UCSD-AML1 (cell line): ENCODE measurements around the gene TBPL1.
"Not testable (repeated sequence)": the region's sequence is repeated elsewhere in the genome, so short reads cannot be mapped to it uniquely, and the experiment has no call there.

Experiments used
- DNase-seq: peaks from one replicate; lab custom pipeline; 2025; ENCODE audit not compliant: unreplicated experiment; lab: John Stamatoyannopoulos, UW

The TBPL1 gene

DNA sequence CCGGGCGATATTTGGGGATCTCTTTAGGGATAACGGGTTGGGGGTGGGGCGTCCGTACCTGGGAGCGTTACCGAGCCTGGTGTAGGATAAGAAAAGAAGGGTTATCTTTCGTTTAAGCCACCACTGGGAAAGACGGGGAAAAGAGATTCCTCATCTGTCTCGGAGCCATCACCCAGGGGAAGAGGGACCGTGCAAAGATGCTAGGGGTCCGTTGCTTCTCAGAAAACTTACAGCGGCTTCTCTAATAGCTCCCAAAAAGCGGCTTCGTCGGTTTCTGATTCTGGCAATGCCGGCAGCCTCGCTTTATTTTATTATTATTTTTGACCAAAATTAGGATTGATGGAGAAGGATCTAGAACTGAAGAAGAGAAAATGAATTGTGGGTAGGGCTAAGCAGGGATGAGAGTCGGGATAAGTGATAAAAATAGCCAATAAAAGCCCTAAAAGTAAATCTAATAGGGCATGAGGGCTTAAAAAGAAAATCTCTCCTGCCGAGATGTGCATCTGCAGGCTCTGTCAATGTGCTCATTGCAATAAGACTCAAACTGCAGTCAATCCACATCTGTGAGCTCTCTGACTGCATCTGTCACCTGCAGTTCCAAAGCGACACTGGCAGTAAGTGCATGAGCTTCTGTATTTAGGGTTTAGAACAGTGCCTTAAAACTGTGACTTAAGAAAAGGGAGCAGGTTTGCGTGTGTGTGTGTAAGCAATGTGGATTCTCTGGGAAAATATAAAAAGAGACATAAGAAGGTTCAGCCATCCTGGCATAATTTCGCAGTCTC is 801 bp downstream of the TBPL1 start:
- no peak for DNase-seq

DNA sequence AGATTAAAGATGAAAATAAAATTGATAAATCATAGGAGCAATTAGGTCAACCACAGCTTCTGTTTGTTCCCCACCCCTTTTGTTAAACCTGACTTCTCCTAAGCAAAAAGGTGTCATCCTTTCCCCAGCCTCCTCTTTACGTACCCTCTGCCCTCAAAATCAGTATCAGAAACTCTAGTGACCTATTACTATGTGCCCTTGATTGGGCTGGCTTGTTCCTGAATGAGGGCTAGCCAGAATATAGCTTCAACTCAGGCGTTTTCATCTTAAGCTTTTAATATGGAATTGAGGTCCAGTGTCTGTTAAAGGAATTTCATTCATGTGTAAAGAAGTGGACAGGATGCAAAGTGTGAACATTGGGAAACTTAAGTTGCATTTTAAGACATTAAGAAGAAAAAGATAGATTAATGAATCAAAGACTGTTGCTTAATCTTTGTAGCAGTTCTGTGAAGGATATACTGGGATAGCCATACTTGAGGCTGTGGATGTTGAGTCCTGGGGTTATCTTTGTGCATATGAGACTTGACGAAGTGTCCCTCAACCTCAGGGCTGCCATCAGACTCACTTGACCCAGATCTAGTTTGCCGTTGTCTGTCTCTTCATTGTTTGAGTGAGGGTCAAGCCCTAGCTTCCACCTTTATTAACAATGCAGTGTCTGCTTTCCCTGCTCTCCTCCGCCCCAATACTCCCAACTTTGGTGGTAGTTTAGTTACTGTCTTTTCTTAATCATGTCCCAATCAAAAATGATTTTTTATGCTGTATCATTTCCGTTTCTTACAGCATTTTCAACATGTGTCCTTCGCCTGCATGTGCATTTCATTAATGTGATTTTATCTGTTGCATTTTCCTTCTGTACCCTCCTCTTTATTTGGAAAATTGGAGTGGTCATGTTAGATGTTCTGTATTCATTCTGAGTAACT is 1.9 kb downstream of the TBPL1 start:
- DNase-seq = no peak

DNA sequence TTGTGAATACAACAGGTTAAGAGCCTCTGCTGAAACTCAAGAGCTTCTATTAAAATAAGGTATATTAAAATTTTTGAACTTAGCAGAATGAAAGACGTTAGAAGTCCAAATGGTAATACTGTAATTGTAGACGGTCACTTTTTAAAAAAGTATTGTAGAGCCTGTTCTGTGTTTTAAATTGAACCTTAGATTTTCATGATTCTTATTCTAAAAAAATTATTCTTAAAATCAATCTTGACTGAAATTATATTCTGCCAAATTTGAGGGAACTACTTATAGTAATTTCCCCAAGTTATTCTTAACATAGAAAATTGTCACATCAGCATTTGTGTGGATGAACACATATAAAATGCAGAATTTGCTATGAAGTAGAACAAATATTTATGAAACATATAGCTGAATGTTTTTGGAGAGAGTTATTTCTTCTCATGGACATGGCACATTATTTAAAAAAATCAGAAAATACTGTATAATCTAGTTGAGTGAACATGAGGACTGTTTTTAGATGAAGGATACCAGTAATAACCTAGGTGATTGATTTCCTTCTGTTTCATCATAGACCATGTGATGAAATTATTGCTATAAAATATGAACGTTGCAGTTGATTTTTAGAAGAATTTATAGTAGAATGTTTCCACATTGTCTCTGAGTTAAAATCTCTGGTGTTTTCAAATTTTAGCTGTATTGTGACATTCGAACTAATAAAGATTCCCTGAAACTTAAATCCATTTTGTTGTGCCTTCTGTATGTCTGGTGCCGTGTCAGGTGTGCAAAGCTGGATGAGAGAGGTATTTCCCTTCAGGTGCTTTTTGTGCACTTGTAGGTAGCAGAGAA is 2.8 kb downstream of the TBPL1 start:
- DNase-seq = no peak

- DNase-seq = no peak
Observed at GRCh38 chr6:133956416-133957049, 3.5 kb downstream of the TBPL1 start.

DNA sequence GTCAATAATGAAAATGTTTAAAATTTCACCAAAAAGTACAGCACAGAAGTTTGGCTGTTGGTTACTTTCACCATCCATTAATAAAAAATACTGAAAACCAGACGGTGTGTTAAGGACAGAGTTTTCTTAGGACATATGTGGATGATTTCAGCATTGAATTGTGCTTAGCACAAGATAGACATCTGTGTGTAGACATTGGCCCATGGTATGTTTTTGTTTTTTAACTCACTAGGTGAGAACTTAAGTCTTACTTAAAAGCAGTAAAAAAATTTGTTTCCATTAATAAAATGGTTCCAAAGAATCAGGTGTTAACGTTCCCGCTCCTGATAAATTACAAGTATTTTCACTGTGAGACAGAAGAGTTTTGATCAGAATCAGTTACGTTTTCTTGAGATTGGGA is 4.2 kb downstream of the TBPL1 start:
- DNase-seq = no peak

- peak; percentile 24 for DNase-seq
Observed at GRCh38 chr6:133957780-133958242, 4.8 kb downstream of the TBPL1 start.

DNA sequence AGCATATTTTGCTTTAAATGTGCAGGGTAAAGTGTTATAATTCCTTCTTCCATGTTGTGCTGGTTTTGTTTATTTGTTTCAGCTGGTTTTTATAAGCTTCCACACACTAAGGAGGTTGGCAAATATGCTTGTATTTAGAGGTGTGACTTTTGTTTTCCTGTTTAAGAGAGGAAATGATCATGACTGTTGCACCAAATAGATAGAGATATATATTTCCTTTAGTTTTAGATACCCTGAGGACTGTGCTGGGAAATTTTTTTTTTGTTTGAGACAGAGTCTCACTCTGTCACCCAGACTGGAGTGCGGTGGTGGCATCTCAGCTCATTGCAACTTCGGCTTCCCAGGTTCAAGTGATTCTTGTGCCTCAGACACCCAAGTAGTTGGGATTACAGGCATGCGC is 5.8 kb downstream of the TBPL1 start:
- DNase-seq = peak; percentile 11

DNA sequence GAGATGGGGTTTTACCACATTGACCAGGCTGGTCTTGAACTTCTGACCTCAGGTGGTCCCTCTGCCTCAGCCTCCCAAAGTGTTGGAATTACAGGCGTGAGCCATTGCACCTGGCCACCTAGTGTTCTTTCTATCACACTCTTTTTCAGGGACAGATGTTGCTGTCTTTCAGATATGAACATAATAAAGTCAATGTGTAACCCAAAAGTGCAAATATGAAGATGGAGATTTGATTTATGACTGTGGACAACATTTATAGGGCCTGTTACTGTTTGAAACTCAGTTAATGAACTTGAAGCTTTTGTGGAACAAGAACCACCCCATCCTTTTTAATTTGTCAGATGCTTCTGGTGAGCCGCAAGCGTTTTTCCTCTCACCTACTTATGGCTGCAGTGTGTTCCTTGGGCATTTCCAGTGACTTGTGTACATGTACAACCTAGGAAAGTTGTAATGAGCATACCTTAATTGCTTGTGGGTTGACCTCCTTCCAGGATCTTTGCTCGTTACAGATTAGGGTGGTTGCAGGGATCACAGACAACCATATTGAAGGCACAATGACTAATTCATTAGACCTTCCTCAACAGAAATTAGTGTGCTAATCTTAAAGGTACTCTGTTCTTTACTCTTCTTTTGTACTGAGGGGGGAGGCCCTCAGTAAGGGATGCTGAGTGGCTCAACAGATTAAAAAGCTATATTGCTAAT is 6.8 kb downstream of the TBPL1 start:
- DNase-seq = no peak

- DNase-seq = no peak
Observed at GRCh38 chr6:133961831-133962230, 8.8 kb downstream of the TBPL1 start.

DNA sequence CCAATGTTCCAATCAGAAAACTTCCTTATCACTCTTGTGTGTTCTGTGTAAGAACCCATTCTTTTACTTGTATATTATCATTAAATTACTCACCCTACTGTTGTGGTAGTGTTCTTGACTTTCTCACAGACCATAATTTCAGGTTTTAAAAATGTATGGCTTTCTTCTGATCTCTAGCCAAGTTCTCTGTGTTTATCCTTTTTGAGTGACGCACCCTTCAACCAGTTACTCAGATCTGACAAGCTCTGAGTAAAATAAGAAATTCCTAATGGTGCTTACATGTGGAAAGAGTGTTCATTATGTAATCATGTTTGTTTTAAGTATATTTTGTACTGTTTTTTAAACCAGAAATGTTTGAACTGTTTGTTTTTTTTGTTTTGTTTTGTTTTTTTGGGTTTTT is 11.0 kb downstream of the TBPL1 start:
- DNase-seq = no peak

GRCh38 chr6:133964702-133965101 is 11.7 kb downstream of the TBPL1 start:
- DNase-seq = no peak

GRCh38 chr6:133965817-133966360 is 12.9 kb downstream of the TBPL1 start:
- no peak for DNase-seq

DNA sequence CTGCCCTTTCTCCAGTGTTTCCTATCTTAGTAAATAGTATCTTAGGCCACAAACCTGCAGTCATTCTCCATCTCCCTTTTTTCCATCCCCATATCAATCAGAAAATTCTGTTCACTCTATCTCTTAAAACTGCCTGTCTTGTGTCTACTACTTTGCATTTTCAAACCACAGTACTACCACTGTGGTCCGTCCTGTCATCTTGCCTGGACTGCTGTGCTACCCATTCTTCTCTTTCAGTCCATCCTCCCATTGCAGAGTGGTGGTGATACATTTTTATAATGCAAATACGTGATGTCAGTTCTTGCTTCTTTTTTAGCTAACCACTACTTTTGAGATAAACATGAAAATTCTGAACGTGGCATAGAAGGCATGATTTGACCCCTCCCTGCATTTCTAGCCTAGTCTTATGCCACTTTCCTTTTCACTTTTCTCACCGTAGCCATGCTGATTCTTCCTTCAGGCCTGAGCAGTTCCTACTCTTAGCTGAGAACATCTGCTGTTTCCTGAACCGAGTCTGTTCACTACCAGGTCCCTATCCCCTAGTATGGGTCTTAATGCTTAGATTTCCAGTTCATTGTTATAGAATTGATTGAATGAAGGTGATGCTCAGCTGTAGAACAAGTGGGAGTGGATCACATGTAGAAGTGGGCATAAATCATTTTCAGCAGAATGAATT is 13.8 kb downstream of the TBPL1 start:
- DNase-seq = no peak

- DNase-seq = no peak
Observed at GRCh38 chr6:133967347-133967746, 14.3 kb downstream of the TBPL1 start.

GRCh38 chr6:133967835-133968234 is 14.8 kb downstream of the TBPL1 start:
- not testable (repeated sequence) for DNase-seq

DNA sequence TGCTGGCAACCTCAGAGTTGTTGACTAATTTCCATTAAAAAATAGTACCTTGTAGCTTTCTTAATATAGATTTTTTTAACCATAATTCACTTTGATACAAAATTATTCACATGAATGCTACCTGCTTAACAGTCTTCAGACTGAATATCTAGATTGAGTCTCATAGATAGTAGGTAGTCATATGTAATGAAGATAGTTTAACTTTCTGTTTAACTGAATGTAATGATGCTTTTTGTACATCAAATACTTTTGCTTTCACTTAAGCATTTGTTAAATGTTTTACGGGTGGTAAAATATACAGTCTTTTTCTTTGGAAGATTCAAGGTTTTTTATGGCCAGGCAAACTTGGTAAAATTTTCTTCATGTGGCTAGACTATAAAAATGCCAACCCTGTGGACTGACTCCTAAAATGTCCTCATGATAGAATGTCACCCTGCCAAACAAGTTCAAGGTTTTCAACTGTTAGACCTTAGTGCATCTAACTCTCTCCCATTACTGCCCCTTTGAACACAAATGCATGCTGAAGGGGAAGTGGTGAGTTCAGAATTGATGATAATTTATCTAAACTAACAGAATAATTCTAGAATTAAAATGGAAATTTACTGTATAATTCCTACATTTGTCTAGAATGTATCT is 16.4 kb downstream of the TBPL1 start:
- DNase-seq = no peak

DNA sequence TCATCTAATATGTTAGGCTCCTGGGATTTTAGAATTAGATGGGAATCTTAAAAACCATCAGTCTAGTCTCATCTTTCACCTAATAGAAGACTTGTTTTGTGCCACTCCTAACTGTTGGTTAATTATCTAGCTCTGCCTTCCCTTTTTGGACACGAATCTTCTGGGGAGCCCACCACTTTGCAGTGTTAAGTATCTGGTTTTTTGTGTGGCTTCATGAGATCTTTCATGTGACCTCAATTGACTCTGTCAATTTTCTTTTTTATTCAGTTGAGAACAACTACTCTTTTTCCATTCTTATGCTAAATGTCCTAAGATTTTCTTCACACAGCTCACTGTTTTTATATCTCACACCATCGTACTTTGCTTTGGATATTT is 16.9 kb downstream of the TBPL1 start:
- no peak for DNase-seq

DNA sequence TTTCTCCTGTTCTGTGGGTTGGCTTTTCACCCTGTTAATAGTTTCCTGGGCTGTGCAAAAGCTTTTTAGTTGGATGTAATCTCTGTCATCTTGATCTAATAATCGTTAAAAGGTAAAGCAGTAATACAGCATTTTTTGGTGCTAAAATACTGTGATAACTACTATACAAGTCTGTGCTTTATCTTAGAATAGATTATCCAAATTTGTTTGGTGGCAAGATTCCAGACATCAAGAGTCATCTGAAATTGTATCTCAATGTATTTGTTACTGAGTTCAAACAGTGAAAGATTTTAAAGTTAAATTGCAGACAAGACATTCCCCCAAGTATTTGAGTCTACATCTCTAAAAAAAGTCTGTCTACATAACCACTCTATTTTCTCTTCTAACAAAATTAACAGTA is 18.8 kb downstream of the TBPL1 start:
- no peak for DNase-seq

DNA sequence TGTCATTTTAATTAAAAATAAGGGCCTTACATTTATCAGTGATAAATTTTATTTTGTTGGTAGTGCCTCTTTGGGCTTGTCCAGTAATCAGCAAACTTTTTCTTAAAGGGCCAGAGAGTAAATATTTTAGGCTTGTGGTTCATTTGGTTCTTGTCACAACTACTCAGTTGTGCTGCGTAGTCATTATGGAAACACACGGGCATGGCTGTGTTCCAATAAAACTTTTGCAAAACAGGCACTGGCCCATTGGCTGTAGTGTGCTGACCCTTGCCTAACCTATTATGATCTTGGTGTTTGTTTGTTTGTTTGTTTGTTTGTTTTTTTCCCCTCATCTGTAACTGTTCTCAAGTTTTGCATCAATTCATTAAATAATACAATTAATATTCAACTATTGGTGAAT is 19.4 kb downstream of the TBPL1 start:
- DNase-seq = no peak
